Endothelial cell of umbilical vein (primary cell): Measurements from ENCODE around the gene MYLK. TPM values are rescaled to one million over a fixed set of nuclear protein-coding genes. Genes with fewer than 3 reads are reported as not detected.

Experiments
- BruUV-seq: library from RNA; stranded (reverse); fragments of 400-500 nt; replicated peaks from 2 replicates; lab custom pipeline; 2021; lab: Mats Ljungman, UMichigan
- CTCF ChIA-PET: fragments of 300-600, 350-600 bp; sonication (Branson Sonifier 250); formaldehyde crosslinking; loops from one replicate; lab custom pipeline; 2021; ENCODE audit warnings: antibody characterized with exemption, inconsistent platforms; lab: Charles Lee
- POLR2A ChIA-PET: fragments of 300-600, 350-600 bp; sonication (Branson Sonifier 250); formaldehyde crosslinking; loops from one replicate; lab custom pipeline; 2021; ENCODE audit warnings: antibody characterized with exemption, inconsistent platforms; lab: Charles Lee
- DNase-seq: peaks from one replicate; pipeline ENCODE4 v3.0.0-alpha.2; 2011; ENCODE audit warnings: low read depth, low spot score
- FAIRE-seq: peaks from 2 replicates; lab custom pipeline; 2011; peaks lifted over from hg19 to GRCh38; lab: Jason Lieb, UNC
- H2AFZ ChIP-seq: 2 replicates; pipeline ENCODE4 v1.6.0; 2012; ENCODE audit warnings: low read depth, low read length, control low read depth, inconsistent platforms
- H3K27ac ChIP-seq: 2 replicates; pipeline ENCODE4 v1.5.1; 2011; ENCODE audit warnings: low read depth, mild to moderate bottlenecking, control low read depth, low read length, moderate library complexity; ENCODE audit not compliant: insufficient read depth
- H3K27me3 ChIP-seq, 2 experiments: 2 replicates each; pipeline versions ENCODE4 v1.6.0 to v1.6.1; 2011; ENCODE audit warnings: low read length in 2 of 2, mixed read lengths in 1 of 2; ENCODE audit not compliant: control insufficient read depth in 2 of 2, insufficient read depth in 2 of 2
- H3K36me3 ChIP-seq, 2 experiments: 2 replicates in 1 of 2; 3 replicates in 1 of 2; pipeline ENCODE4 v1.5.1; 2011; ENCODE audit warnings: low read length in 2 of 2, mild to moderate bottlenecking in 1 of 2, moderate library complexity in 1 of 2; ENCODE audit not compliant: control insufficient read depth in 2 of 2, insufficient read depth in 2 of 2; ENCODE audit errors: extremely low read depth in 1 of 2
- H3K4me1 ChIP-seq: 3 replicates; pipeline ENCODE4 v1.5.1; 2011; ENCODE audit warnings: mild to moderate bottlenecking, low read length; ENCODE audit not compliant: control insufficient read depth, insufficient read depth; ENCODE audit errors: extremely low read depth
- H3K4me2 ChIP-seq: 2 replicates; pipeline ENCODE4 v1.6.1; 2011; ENCODE audit warnings: low read length, control low read depth, mixed read lengths; ENCODE audit not compliant: insufficient read depth
- H3K4me3 ChIP-seq, 3 experiments: fragments of 200-600 bp in 1 of 3; sonication (generic), shearing (Covaris generic) in 1 of 3; replicated peaks in 1 of 3; 2 replicates each; pipeline ENCODE4 v1.5.1; 2011 to 2016; ENCODE audit warnings: control low read depth in 3 of 3, low read length in 3 of 3, mild to moderate bottlenecking in 2 of 3, inconsistent platforms in 1 of 3, low read depth in 1 of 3, moderate library complexity in 1 of 3; ENCODE audit not compliant: insufficient read depth in 1 of 3
- H3K79me2 ChIP-seq: 2 replicates; pipeline ENCODE4 v1.6.0; 2012; ENCODE audit warnings: low read length, inconsistent platforms; ENCODE audit not compliant: control insufficient read depth, insufficient read depth
- H3K9ac ChIP-seq: replicated peaks from 2 replicates; pipeline ENCODE3; 2011; ENCODE audit warnings: low read length, control low read depth; ENCODE audit not compliant: insufficient read depth; ENCODE audit errors: extremely low read depth
- H3K9me1 ChIP-seq: replicated peaks from 3 replicates; pipeline ENCODE4 v1.6.0; 2011; ENCODE audit warnings: mild to moderate bottlenecking, low read length; ENCODE audit not compliant: control insufficient read depth, insufficient read depth; ENCODE audit errors: extremely low read depth
- H3K9me3 ChIP-seq: replicated peaks from 2 replicates; pipeline ENCODE4 v1.5.1; 2012; ENCODE audit warnings: low read length, inconsistent platforms; ENCODE audit not compliant: control insufficient read depth, insufficient read depth
- H4K20me1 ChIP-seq: replicated peaks from 2 replicates; pipeline ENCODE3; 2011; ENCODE audit warnings: mild to moderate bottlenecking, low read length; ENCODE audit not compliant: control insufficient read depth, insufficient read depth; ENCODE audit errors: extremely low read depth
- EZH2 ChIP-seq: IDR thresholded peaks from 2 replicates; pipeline ENCODE4 v1.6.1; 2012; ENCODE audit warnings: borderline replicate concordance, low read depth, mild to moderate bottlenecking, moderate library complexity, low read length, inconsistent platforms; ENCODE audit not compliant: severe bottlenecking
- FOS ChIP-seq: IDR thresholded peaks from 2 replicates; pipeline ENCODE4 v1.6.1; 2011; ENCODE audit warnings: mild to moderate bottlenecking, low read length, moderate library complexity, borderline replicate concordance; ENCODE audit not compliant: insufficient read depth
- GATA2 ChIP-seq: IDR thresholded peaks from 2 replicates; pipeline ENCODE4 v1.7.0; 2011; ENCODE audit warnings: low read depth, mild to moderate bottlenecking, moderate library complexity, mixed read lengths, low read length; ENCODE audit not compliant: insufficient read length, insufficient read depth
- JUN ChIP-seq: IDR thresholded peaks from 2 replicates; pipeline ENCODE4 v1.6.1; 2011; ENCODE audit warnings: borderline replicate concordance, low read depth; ENCODE audit not compliant: insufficient read length, insufficient read depth
- MAX ChIP-seq: IDR thresholded peaks from 2 replicates; pipeline ENCODE4 v1.6.1; 2011; ENCODE audit not compliant: insufficient read depth, insufficient read length
- MYC ChIP-seq: IDR thresholded peaks from one replicate; pipeline ENCODE4 v1.6.1; 2011; ENCODE audit warnings: mild to moderate bottlenecking, low read depth, low read length
- POLR2A ChIP-seq: IDR thresholded peaks from 2 replicates; pipeline ENCODE4 v1.6.1; 2012; ENCODE audit warnings: low read depth, mild to moderate bottlenecking, control low read depth, low read length
- POLR2AphosphoS5 ChIP-seq: IDR thresholded peaks from 2 replicates; pipeline ENCODE4 v1.6.1; 2012; ENCODE audit warnings: low read depth, mild to moderate bottlenecking, control low read depth, low read length, moderate library complexity; ENCODE audit not compliant: insufficient read depth
- dilution Hi-C: fragments of 300-500 bp; cut with MboI; formaldehyde crosslinking; loops from one replicate; pipeline ENCODE4 v1.15.0; 2019; ENCODE audit warnings: low sequenced_read_pairs; ENCODE audit not compliant: extremely low pct_ligation_motif_present
- intact Hi-C: fragments of 100-400 bp; cut with micrococcal nuclease; formaldehyde crosslinking; loops from one replicate; pipeline ENCODE4 v1.10.0; 2022
- polyA plus RNA-seq, 4 experiments: library from polyadenylated mRNA; depleted of rRNA in 3 of 4; stranded (reverse) in 3 of 4; unstranded in 1 of 4; fragments of >200 nt; gene quantifications; 2 replicates each; pipeline versions ENCODE4 v1.2.1 to v1.2.3, GENCODE V29; 2011 to 2012; ENCODE audit warnings: missing spikeins in 1 of 4
- total RNA-seq: library from RNA; stranded (reverse); gene quantifications from 2 replicates; pipeline ENCODE4 v1.2.3, GENCODE V29; 2021
- TF ChIP-seq, protein P1 (sequence below), 2 donors: IDR thresholded peaks; 1 replicate in 1 of 2; 2 replicates in 1 of 2; pipeline ENCODE4 v1.5.1; 2011; ENCODE audit warnings: low read length in 2 of 2, mild to moderate bottlenecking in 2 of 2, moderate library complexity in 2 of 2, control low read depth in 1 of 2, inconsistent platforms in 1 of 2, low read depth in 1 of 2; ENCODE audit not compliant: insufficient read depth in 1 of 2; ENCODE audit errors: extremely low read depth in 1 of 2

MYLK gene
- total and polyA plus RNA-seq, 2 donors (not counting 3 experiments of a cell fraction or from before 2014, with no cell fraction given): 10.0 to 22.2 TPM

- Histone ChIP-seq H3K79me2 (no peaks in the 10 kb centered on the region), H3K36me3 (no peaks in the 10 kb centered on the region), H3K27me3 (peaks cover 0 to 2% of the 10 kb centered on the region in 2 experiments), H3K4me2 (no peak overlapping the region), H3K27ac (no peak overlapping the region), H3K9ac (no peak overlapping the region), H3K9me1 (no peaks in the 10 kb centered on the region), H2AFZ (no peak overlapping the region), H3K4me1 (no peaks in the 10 kb centered on the region), H3K4me3 (no peak overlapping the region), H4K20me1 (no peaks in the 10 kb centered on the region), H3K9me3 (no peaks in the 10 kb centered on the region)
- POLR2A ChIA-PET: no interaction called here
- TF ChIP-seq, protein P1, sequence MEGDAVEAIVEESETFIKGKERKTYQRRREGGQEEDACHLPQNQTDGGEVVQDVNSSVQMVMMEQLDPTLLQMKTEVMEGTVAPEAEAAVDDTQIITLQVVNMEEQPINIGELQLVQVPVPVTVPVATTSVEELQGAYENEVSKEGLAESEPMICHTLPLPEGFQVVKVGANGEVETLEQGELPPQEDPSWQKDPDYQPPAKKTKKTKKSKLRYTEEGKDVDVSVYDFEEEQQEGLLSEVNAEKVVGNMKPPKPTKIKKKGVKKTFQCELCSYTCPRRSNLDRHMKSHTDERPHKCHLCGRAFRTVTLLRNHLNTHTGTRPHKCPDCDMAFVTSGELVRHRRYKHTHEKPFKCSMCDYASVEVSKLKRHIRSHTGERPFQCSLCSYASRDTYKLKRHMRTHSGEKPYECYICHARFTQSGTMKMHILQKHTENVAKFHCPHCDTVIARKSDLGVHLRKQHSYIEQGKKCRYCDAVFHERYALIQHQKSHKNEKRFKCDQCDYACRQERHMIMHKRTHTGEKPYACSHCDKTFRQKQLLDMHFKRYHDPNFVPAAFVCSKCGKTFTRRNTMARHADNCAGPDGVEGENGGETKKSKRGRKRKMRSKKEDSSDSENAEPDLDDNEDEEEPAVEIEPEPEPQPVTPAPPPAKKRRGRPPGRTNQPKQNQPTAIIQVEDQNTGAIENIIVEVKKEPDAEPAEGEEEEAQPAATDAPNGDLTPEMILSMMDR (IDR thresholded peaks at IDR 0.05; ENCODE audit: extremely low read depth in 1 of 2, insufficient read depth in 1 of 2, low read depth in 1 of 2, low read length in 2 of 2): no peak
- no peak for TF ChIP-seq POLR2A
- TF ChIP-seq FOS: peak; percentile 45
- no peak for TF ChIP-seq POLR2AphosphoS5
- dilution Hi-C loops (no loop called here), intact Hi-C loops (no loop called here)
- BruUV-seq: no TSS peak
- FAIRE-seq (peak; percentile 42), DNase-seq (no peak)
- CTCF ChIA-PET: interaction anchor here (1.0 to 4.7 kb wide), 2 partner anchors 11 to 16 kb away, joined by 4 to 24 read pairs; no protein-coding TSS in a partner anchor
Observed at GRCh38 chr3:123739754-123740153, 144.4 kb downstream of the MYLK start.

DNA sequence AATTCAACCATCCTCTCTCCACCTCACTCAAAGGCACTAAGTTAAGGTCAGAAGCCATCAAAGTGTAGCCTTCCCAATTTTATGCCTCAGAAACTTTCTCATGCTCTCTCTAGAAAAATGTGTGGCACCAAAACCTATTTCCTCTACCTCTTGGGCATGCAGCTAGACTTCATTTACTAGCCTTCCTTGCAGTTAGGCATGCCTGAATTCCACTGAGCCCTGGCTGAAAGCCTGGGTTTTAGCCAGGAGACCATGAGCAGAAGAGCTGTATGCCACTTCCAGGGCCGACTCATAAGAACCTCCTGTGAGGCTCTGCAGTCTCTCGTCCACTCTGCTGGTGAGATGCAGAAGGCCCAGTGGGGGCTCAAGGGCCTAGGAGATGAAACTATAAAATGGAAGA, 145.0 kb downstream of the MYLK start:
- Histone ChIP-seq H3K9me1 (no peaks in the 10 kb centered on the region), H3K27me3 (peaks cover 0 to 2% of the 10 kb centered on the region in 2 experiments), H3K4me3 (no peak overlapping the region), H3K27ac (no peak overlapping the region), H3K4me2 (no peak overlapping the region), H2AFZ (no peak overlapping the region), H3K79me2 (no peaks in the 10 kb centered on the region), H3K4me1 (no peaks in the 10 kb centered on the region), H3K36me3 (no peaks in the 10 kb centered on the region), H3K9ac (no peak overlapping the region), H4K20me1 (no peaks in the 10 kb centered on the region), H3K9me3 (no peaks in the 10 kb centered on the region)
- ChIA-PET POLR2A (no interaction called here), CTCF (interaction anchor here (1.0 to 4.7 kb wide), 2 partner anchors 11 to 15 kb away, joined by 4 to 24 read pairs; no protein-coding TSS in a partner anchor)
- no peak for DNase-seq
- BruUV-seq: no TSS peak
- intact Hi-C loops (no loop called here), dilution Hi-C loops (no loop called here)
- TF ChIP-seq, protein P1 (IDR thresholded peaks at IDR 0.05; ENCODE audit: extremely low read depth in 1 of 2, insufficient read depth in 1 of 2, low read depth in 1 of 2, low read length in 2 of 2): no peak
- TF ChIP-seq MYC: no peak
- no peak for TF ChIP-seq FOS
- no peak for TF ChIP-seq JUN
- no peak for TF ChIP-seq POLR2A
- no peak for TF ChIP-seq MAX
- TF ChIP-seq GATA2: no peak
- no peak for TF ChIP-seq POLR2AphosphoS5
- no peak for TF ChIP-seq EZH2
- FAIRE-seq: no peak
